IMR-90 (cell line): ENCODE measurements around the gene CMC2. TPM values are rescaled to one million over a fixed set of nuclear protein-coding genes. Genes with fewer than 3 reads are reported as not detected.

Source experiments
- ATAC-seq: fragments of 200-7000 bp; cut with Tn5 transposase; 2 replicates; pipeline ENCODE4 v1.9.1; 2020; ENCODE audit warnings: low read depth, mild to moderate bottlenecking, moderate library complexity
- BruUV-seq: library from RNA; stranded (reverse); fragments of 400-500 nt; replicated peaks from 2 replicates; lab custom pipeline; 2021; lab: Mats Ljungman, UMichigan
- CTCF ChIA-PET: fragments of 300-600 bp; formaldehyde crosslinking; extraction: SDS; loops from one replicate; lab custom pipeline; 2021; ENCODE audit warnings: antibody characterized with exemption; lab: Yijun Ruan, JAX
- POLR2A ChIA-PET: fragments of 300-600 bp; sonication (Branson Sonifier 250); formaldehyde crosslinking; loops from one replicate; lab custom pipeline; 2022; ENCODE audit warnings: antibody characterized with exemption; ENCODE audit not compliant: unreplicated experiment; lab: Charles Lee
- DNase-seq: peaks from one replicate; pipeline ENCODE4 v3.0.0; 2013
- H2AFZ ChIP-seq: replicated peaks from 2 replicates; pipeline ENCODE3; 2013; ENCODE audit warnings: low read length, mild to moderate bottlenecking; ENCODE audit not compliant: poor library complexity
- H2AK5ac ChIP-seq: 2 replicates; pipeline ENCODE4 v1.6.1; 2013; ENCODE audit warnings: low read depth, low read length, inconsistent platforms
- H2AK9ac ChIP-seq: replicated peaks from 2 replicates; pipeline ENCODE3; 2013; ENCODE audit warnings: mild to moderate bottlenecking, low read depth, low read length, moderate library complexity; ENCODE audit not compliant: poor library complexity
- H2BK120ac ChIP-seq: 2 replicates; pipeline ENCODE4 v1.6.1; 2013; ENCODE audit warnings: low read depth, low read length, inconsistent platforms
- H2BK15ac ChIP-seq: 3 replicates; pipeline ENCODE4 v1.6.1; 2013; ENCODE audit warnings: low read depth, low read length, inconsistent platforms
- H2BK20ac ChIP-seq: 2 replicates; pipeline ENCODE4 v1.6.1; 2013; ENCODE audit warnings: low read depth, mild to moderate bottlenecking, inconsistent platforms, low read length, moderate library complexity
- H2BK5ac ChIP-seq: 2 replicates; pipeline ENCODE4 v1.6.1; 2013; ENCODE audit warnings: mild to moderate bottlenecking, low read depth, low read length, inconsistent platforms; ENCODE audit not compliant: poor library complexity, severe bottlenecking
- H3K14ac ChIP-seq: replicated peaks from 2 replicates; pipeline ENCODE4 v1.6.1; 2013; ENCODE audit warnings: low read depth, low read length, inconsistent platforms
- H3K18ac ChIP-seq: 2 replicates; pipeline ENCODE4 v1.6.1; 2013; ENCODE audit warnings: low read depth, low read length, control low read depth
- H3K23ac ChIP-seq: 2 replicates; pipeline ENCODE4 v1.6.1; 2013; ENCODE audit warnings: low read depth, low read length, inconsistent platforms
- H3K27ac ChIP-seq: 2 replicates; pipeline ENCODE4 v1.5.1; 2013; ENCODE audit warnings: mild to moderate bottlenecking, control low read depth, low read length; ENCODE audit not compliant: insufficient read depth
- H3K27me3 ChIP-seq: 2 replicates; pipeline ENCODE4 v1.6.1; 2013; ENCODE audit warnings: low read length; ENCODE audit not compliant: control insufficient read depth, insufficient read depth
- H3K36me3 ChIP-seq: 2 replicates; pipeline ENCODE4 v1.6.1; 2013; ENCODE audit warnings: low read length, mixed read lengths; ENCODE audit not compliant: control insufficient read depth, insufficient read depth
- H3K4ac ChIP-seq: 2 replicates; pipeline ENCODE4 v1.6.1; 2013; ENCODE audit warnings: low read depth, low read length, inconsistent platforms
- H3K4me1 ChIP-seq: 2 replicates; pipeline ENCODE4 v1.6.1; 2013; ENCODE audit warnings: low read length, mixed read lengths; ENCODE audit not compliant: control insufficient read depth, insufficient read depth
- H3K4me2 ChIP-seq: 2 replicates; pipeline ENCODE4 v1.6.1; 2013; ENCODE audit warnings: low read depth, mild to moderate bottlenecking, control low read depth, low read length, moderate library complexity
- H3K4me3 ChIP-seq: 2 replicates; pipeline ENCODE4 v1.5.1; 2013; ENCODE audit warnings: low read depth, mild to moderate bottlenecking, control low read depth, low read length, moderate library complexity; ENCODE audit not compliant: insufficient read depth
- H3K56ac ChIP-seq: 2 replicates; pipeline ENCODE4 v1.6.1; 2013; ENCODE audit warnings: low read length, inconsistent platforms; ENCODE audit not compliant: insufficient read depth; ENCODE audit errors: extremely low read depth
- H3K79me1 ChIP-seq, 2 experiments: 2 replicates each; pipeline ENCODE4 v1.6.1; 2013; ENCODE audit warnings: low read length in 2 of 2, inconsistent platforms in 1 of 2, low read depth in 1 of 2
- H3K9ac ChIP-seq: 2 replicates; pipeline ENCODE4 v1.6.1; 2013; ENCODE audit warnings: low read depth, low read length, control low read depth
- H3K9me1 ChIP-seq: 2 replicates; pipeline ENCODE4 v1.6.1; 2013; ENCODE audit warnings: low read length, inconsistent platforms; ENCODE audit not compliant: insufficient read depth
- H3K9me3 ChIP-seq: 2 replicates; pipeline ENCODE4 v1.6.1; 2013; ENCODE audit warnings: low read length; ENCODE audit not compliant: control insufficient read depth, insufficient read depth
- H4K20me1 ChIP-seq: 2 replicates; pipeline ENCODE4 v1.6.1; 2013; ENCODE audit warnings: low read length, inconsistent platforms; ENCODE audit not compliant: insufficient read depth
- H4K5ac ChIP-seq: 2 replicates; pipeline ENCODE4 v1.6.1; 2013; ENCODE audit warnings: mild to moderate bottlenecking, low read depth, low read length, control low read depth
- H4K8ac ChIP-seq, 2 experiments: 2 replicates each; pipeline ENCODE4 v1.6.1; 2013; ENCODE audit warnings: low read depth in 2 of 2, low read length in 2 of 2, control low read depth in 1 of 2, inconsistent platforms in 1 of 2
- H4K91ac ChIP-seq: 2 replicates; pipeline ENCODE4 v1.6.1; 2013; ENCODE audit warnings: low read depth, low read length, inconsistent platforms; ENCODE audit not compliant: insufficient read depth
- MXI1 ChIP-seq: IDR thresholded peaks from 2 replicates; pipeline ENCODE4 v1.6.1; 2012; ENCODE audit warnings: low read depth, mild to moderate bottlenecking, low read length, moderate library complexity, borderline replicate concordance
- POLR2A ChIP-seq: IDR thresholded peaks from 2 replicates; pipeline ENCODE4 v1.6.1; 2012; ENCODE audit warnings: mild to moderate bottlenecking, low read depth, low read length
- RAD21 ChIP-seq: IDR thresholded peaks from 2 replicates; pipeline ENCODE4 v1.6.1; 2012; ENCODE audit warnings: low read length, improper control_type of control experiment
- WGBS, 2 experiments: methylation state at CpG; one replicate each; pipeline versions ENCODE4 v1.1.5 to v1.1.7; 2013; ENCODE audit warnings: missing lambda C conversion rate in 2 of 2; ENCODE audit not compliant: insufficient read length in 1 of 2; ENCODE audit errors: extremely low coverage in 2 of 2; 5-methylcytosine and 5-hydroxymethylcytosine counted together
- dilution Hi-C: fragments of 300-500 bp; cut with HindIII; formaldehyde crosslinking; loops from one replicate; pipeline ENCODE4 v1.14.3; 2018; ENCODE audit warnings: low sequenced_read_pairs; ENCODE audit not compliant: unreplicated experiment
- in situ Hi-C: fragments of 300-500 bp; cut with MboI; formaldehyde crosslinking; loops from 3 replicates; pipeline ENCODE4 v1.14.3; 2019; ENCODE audit warnings: low sequenced_read_pairs, inconsistent platforms, mixed read lengths
- intact Hi-C: fragments of 100-400 bp; cut with micrococcal nuclease; formaldehyde crosslinking; loops from 2 replicates; pipeline ENCODE4 v1.10.0; 2022
- polyA plus RNA-seq, 3 experiments: library from polyadenylated mRNA; depleted of rRNA; stranded (reverse); fragments of >200 nt; gene quantifications; 2 replicates each; pipeline ENCODE4 v1.2.3, GENCODE V29; 2012; ENCODE audit warnings: low replicate concordance in 1 of 3
- total RNA-seq: library from RNA; depleted of rRNA; stranded (reverse); fragments of >200 nt; gene quantifications from 2 replicates; pipeline ENCODE4 v1.2.3, GENCODE V29; 2012

CMC2 gene
- total and polyA plus RNA-seq, 2 of the 4 experiments (the other 2 are of a cell fraction), result 57.0 to 104 TPM

GRCh38 chr16:81006211-81006812 lies 373 bp downstream of the CMC2 start:
- Histone ChIP-seq H2BK5ac (peak overlapping the region; percentile 71), H3K18ac (no peak overlapping the region), H4K8ac (peak overlapping the region; percentile 85 to 100; a peak in 3 of 4 replicates), H3K14ac (no peak overlapping the region; the same call in 1 of the 2 replicates), H3K36me3 (no peaks in the 10 kb centered on the region), H3K23ac (peak overlapping the region; percentile 74; the same call in 1 of the 2 replicates), H4K91ac (peak overlapping the region; percentile 81), H3K27me3 (no peaks in the 10 kb centered on the region), H3K4me1 (peaks cover 2% of the 10 kb centered on the region; the same call in 1 of the 2 replicates), H4K5ac (no peak overlapping the region), H3K4me2 (peak overlapping the region; percentile 86), H3K27ac (peak overlapping the region; percentile 99), H3K9me3 (no peaks in the 10 kb centered on the region), H3K9ac (peak overlapping the region; percentile 99), H3K9me1 (peaks cover 6% of the 10 kb centered on the region; the same call in 1 of the 2 replicates), H2AK9ac (peak overlapping the region; percentile 98), H3K4ac (peak overlapping the region; percentile 71), H3K56ac (peak overlapping the region; percentile 57), H2AK5ac (peak overlapping the region; percentile 47), H2BK20ac (no peak overlapping the region), H2AFZ (peak overlapping the region; percentile 100), H2BK120ac (no peak overlapping the region), H3K79me1 (peaks cover 23 to 63% of the 10 kb centered on the region in 2 experiments), H3K4me3 (peak overlapping the region; percentile 67), H2BK15ac (no peak overlapping the region; the same call in 2 of the 3 replicates), H4K20me1 (peaks cover 20% of the 10 kb centered on the region)
- ChIA-PET CTCF (no interaction called here), POLR2A (no interaction called here)
- WGBS, 2 experiments, result 0% methylated on average over 28 of the region's 50 CpGs; no CpG with 5 or more reads in 1 of the 2 experiments
- dilution Hi-C loops, result no loop called here
- in situ Hi-C loops, result no loop called here
- BruUV-seq, result TSS peak; percentile 47
- intact Hi-C loops, result no loop called here
- peak; percentile 16 for DNase-seq
- ATAC-seq, result peak; percentile 50
- TF ChIP-seq POLR2A (peak; percentile 94; the same call in 1 of the 2 replicates), RAD21 (no peak), MXI1 (peak; percentile 50; the same call in 1 of the 2 replicates)
